ENCODE data around the gene FLNB. TPM values are rescaled to one million over a fixed set of nuclear protein-coding genes. Genes with fewer than 3 reads are reported as not detected.

FLNB gene
- total and polyA plus RNA-seq, 8 donors = 85.2 to 152 (median 102) TPM

- H3K9me3 ChIP-seq = no peaks in the 10 kb centered on the region
- FAIRE-seq (no peak), DNase-seq (no peak), ATAC-seq (peak in 1 of 4 donors; percentile 5)
- intact Hi-C loops (cut with DNase I) = no loop called here
- TF ChIP-seq CTCF (IDR thresholded peaks at IDR 0.05) = no peak
- peaks cover 6 to 12% (median 12%) of the 10 kb centered on the region in 3 donors for H3K4me1 ChIP-seq
- no peaks in the 10 kb centered on the region for H3K36me3 ChIP-seq
- WGBS, 2 donors = 64 to 80% methylated on average over 6 of the region's 6 CpGs
- H3K4me3 ChIP-seq = no peak overlapping the region
- H3K27ac ChIP-seq = no peak overlapping the region
- no peaks in the 10 kb centered on the region for H3K27me3 ChIP-seq
These were observed 19.6 kb downstream of the FLNB start for GRCh38 chr3:58027704-58028317.

DNA sequence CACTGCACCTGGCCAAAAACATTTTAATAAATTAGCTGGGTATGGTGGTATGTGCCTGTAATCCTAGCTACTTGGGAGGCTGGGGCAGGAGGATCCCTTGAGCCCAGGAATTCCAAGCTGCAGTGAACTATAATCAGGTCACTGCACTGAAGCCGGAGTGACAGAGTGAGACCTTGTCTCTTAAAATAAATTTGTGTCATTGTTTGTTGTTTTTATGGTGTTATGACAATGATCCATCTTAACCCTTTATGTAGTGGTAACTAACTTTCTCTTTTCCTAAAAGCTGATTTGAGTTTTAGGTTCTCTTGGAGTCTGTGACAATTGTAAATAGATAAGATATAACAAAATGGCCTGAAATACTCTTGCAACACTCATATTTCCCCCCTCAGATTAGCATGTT, 20.7 kb downstream of the FLNB start:
- H3K27ac ChIP-seq = no peak overlapping the region
- intact Hi-C loops (cut with DNase I) = no loop called here
- no peak for TF ChIP-seq CTCF (IDR thresholded peaks at IDR 0.05)
- DNase-seq = no peak
- peaks cover 6 to 12% (median 12%) of the 10 kb centered on the region in 3 donors for H3K4me1 ChIP-seq
- no peaks in the 10 kb centered on the region for H3K9me3 ChIP-seq
- no peaks in the 10 kb centered on the region for H3K27me3 ChIP-seq
- no peak overlapping the region for H3K4me3 ChIP-seq
- FAIRE-seq = no peak
- no peak for ATAC-seq
- no peaks in the 10 kb centered on the region for H3K36me3 ChIP-seq
- WGBS, 2 donors = 52 to 64% methylated on average over 1 of the region's 1 CpG

GRCh38 chr3:58029842-58030584, 21.8 kb downstream of the FLNB start:
- Histone ChIP-seq H3K36me3 (no peaks in the 10 kb centered on the region), H3K4me1 (peaks cover 6 to 12% (median 11%) of the 10 kb centered on the region in 3 donors), H3K27me3 (no peaks in the 10 kb centered on the region), H3K4me3 (no peak overlapping the region), H3K9me3 (no peaks in the 10 kb centered on the region), H3K27ac (no peak overlapping the region)
- no peak for TF ChIP-seq CTCF (IDR thresholded peaks at IDR 0.05)
- intact Hi-C loops (cut with DNase I) = no loop called here
- DNase-seq (no peak), FAIRE-seq (no peak), ATAC-seq (no peak)
- WGBS, 2 donors = 92 to 93% methylated on average over 5 of the region's 5 CpGs

GRCh38 chr3:58032186-58032585, 24.0 kb downstream of the FLNB start:
- no peaks in the 10 kb centered on the region for H3K36me3 ChIP-seq
- WGBS, 2 donors = 86 to 91% methylated on average over 4 of the region's 4 CpGs
- no peak overlapping the region for H3K4me3 ChIP-seq
- ATAC-seq (no peak), DNase-seq (no peak), FAIRE-seq (no peak)
- intact Hi-C loops (cut with DNase I) = no loop called here
- no peaks in the 10 kb centered on the region for H3K27me3 ChIP-seq
- no peaks in the 10 kb centered on the region for H3K4me1 ChIP-seq
- no peak overlapping the region for H3K27ac ChIP-seq
- TF ChIP-seq CTCF (IDR thresholded peaks at IDR 0.05) = no peak
- H3K9me3 ChIP-seq = no peaks in the 10 kb centered on the region

All from pancreas (tissue), 10 donors.